HepG2 (cell line): ENCODE results near the gene TRMT10C. TPM values are rescaled to one million over a fixed set of nuclear protein-coding genes. Genes with fewer than 3 reads are reported as not detected.

Source experiments
- ATAC-seq: fragments of 200-7000 bp; cut with Tn5 transposase; 3 replicates; pipeline ENCODE4 v1.9.1; 2020; ENCODE audit warnings: mild to moderate bottlenecking, moderate library complexity
- BruUV-seq: library from RNA; stranded (reverse); fragments of 400-500 nt; replicated peaks from 2 replicates; lab custom pipeline; 2021; lab: Mats Ljungman, UMichigan
- CTCF ChIA-PET: fragments of 300-600 bp; formaldehyde crosslinking; extraction: SDS; loops from one replicate; lab custom pipeline; 2021; ENCODE audit warnings: low total read pairs, inconsistent platforms, low intra/inter-chr PET ratio; lab: Yijun Ruan, JAX
- POLR2A ChIA-PET: fragments of 350-600 bp; sonication (Branson Sonifier 250); formaldehyde crosslinking; loops from one replicate; lab custom pipeline; 2020; ENCODE audit warnings: antibody characterized with exemption, inconsistent platforms; lab: Yijun Ruan, JAX
- DNase-seq: peaks from one replicate; pipeline ENCODE4 v3.0.0-alpha.2; 2015; ENCODE audit warnings: low spot score
- FAIRE-seq: peaks from 3 replicates; lab custom pipeline; 2011; peaks lifted over from hg19 to GRCh38; lab: Jason Lieb, UNC
- H2AFZ ChIP-seq: one replicate; pipeline ENCODE4 v1.6.1; 2011; ENCODE audit warnings: low read length, inconsistent platforms
- H3K27ac ChIP-seq: fragments of 300-600 bp; 3 replicates; pipeline ENCODE4 v1.8.0; 2011; ENCODE audit warnings: mixed run types, mild to moderate bottlenecking, mixed read lengths, low read length, inconsistent platforms; ENCODE audit not compliant: insufficient read depth; ENCODE audit errors: extremely low read length
- H3K27me3 ChIP-seq, 2 experiments: fragments of 200-600 bp in 1 of 2; 2 replicates in 1 of 2; 3 replicates in 1 of 2; pipeline versions ENCODE4 v1.6.0 to v1.8.0; 2011; ENCODE audit warnings: low read length in 2 of 2, mild to moderate bottlenecking in 2 of 2, moderate library complexity in 2 of 2, inconsistent platforms in 1 of 2; ENCODE audit not compliant: insufficient read depth in 2 of 2, control insufficient read depth in 1 of 2
- H3K36me3 ChIP-seq, 2 experiments: fragments of 200-600 bp in 1 of 2; replicated peaks in 1 of 2; 2 replicates in 1 of 2; 3 replicates in 1 of 2; pipeline versions ENCODE4 v1.5.1 to v1.8.0; 2011; ENCODE audit warnings: low read length in 2 of 2, inconsistent platforms in 1 of 2; ENCODE audit not compliant: insufficient read depth in 2 of 2, control insufficient read depth in 1 of 2
- H3K4me1 ChIP-seq: 2 replicates; pipeline ENCODE4 v1.5.1; 2012; ENCODE audit warnings: low read length, inconsistent platforms; ENCODE audit not compliant: insufficient read depth
- H3K4me2 ChIP-seq: 2 replicates; pipeline ENCODE4 v1.6.0; 2011; ENCODE audit warnings: low read depth, low read length, inconsistent platforms
- H3K4me3 ChIP-seq, 3 experiments: fragments of 200-600 bp in 1 of 3; sonication (generic), shearing (Covaris generic) in 1 of 3; replicated peaks in 1 of 3; 2 replicates each; pipeline ENCODE4 v1.5.1; 2011 to 2016; ENCODE audit warnings: low read length in 3 of 3, inconsistent platforms in 2 of 3, low read depth in 2 of 3, mild to moderate bottlenecking in 2 of 3, control low read depth in 1 of 3, mixed read lengths in 1 of 3; ENCODE audit not compliant: insufficient read depth in 1 of 3
- H3K79me2 ChIP-seq: one replicate; pipeline ENCODE4 v1.6.1; 2011; ENCODE audit warnings: low read length, inconsistent platforms; ENCODE audit not compliant: insufficient read depth
- H3K9ac ChIP-seq: 2 replicates; pipeline ENCODE4 v1.6.0; 2011; ENCODE audit warnings: mild to moderate bottlenecking, low read depth, low read length, inconsistent platforms; ENCODE audit not compliant: insufficient read depth
- H3K9me3 ChIP-seq: 2 replicates; pipeline ENCODE4 v1.5.1; 2012; ENCODE audit warnings: mild to moderate bottlenecking, low read length
- H4K20me1 ChIP-seq: 2 replicates; pipeline ENCODE4 v1.6.0; 2011; ENCODE audit warnings: inconsistent platforms, mild to moderate bottlenecking, low read length, moderate library complexity; ENCODE audit not compliant: insufficient read depth
- CCAR2 ChIP-seq: fragments of 200-400 bp; formaldehyde crosslinking; optimal IDR thresholded peaks from 2 replicates; pipeline ENCODE3; 2018; ENCODE audit warnings: low read depth, mild to moderate bottlenecking, low read length, moderate library complexity
- HINFP ChIP-seq: sonication (generic); formaldehyde crosslinking; IDR thresholded peaks from 2 replicates; pipeline ENCODE4 v1.4.0; 2020; ENCODE audit warnings: low read depth, mild to moderate bottlenecking, missing genetic modification reagents
- ZNF20 ChIP-seq: sonication (generic); formaldehyde crosslinking; IDR thresholded peaks from 2 replicates; pipeline ENCODE4 v1.4.0; 2020; ENCODE audit warnings: mild to moderate bottlenecking, moderate library complexity, missing genetic modification reagents
- ZNF530 ChIP-seq: sonication (generic); formaldehyde crosslinking; IDR thresholded peaks from 2 replicates; pipeline ENCODE4 v1.5.0; 2020; ENCODE audit warnings: low read depth, mild to moderate bottlenecking, missing genetic modification reagents
- ZNF703 ChIP-seq: sonication (generic); formaldehyde crosslinking; IDR thresholded peaks from 2 replicates; pipeline ENCODE4 v1.5.1; 2020; ENCODE audit warnings: missing genetic modification reagents, mild to moderate bottlenecking, moderate library complexity, borderline replicate concordance
- WGBS: methylation state at CpG from one replicate; pipeline ENCODE4 v1.1.6; 2017; ENCODE audit warnings: low lambda C conversion rate; 5-methylcytosine and 5-hydroxymethylcytosine counted together
- in situ Hi-C: cut with HindIII; loops from 2 replicates; pipeline ENCODE4 v1.10.0; 2017; ENCODE audit warnings: low pct_unique_long_range_greater_than_20kb; ENCODE audit not compliant: extremely low pct_ligation_motif_present
- intact Hi-C: fragments of 100-400 bp; cut with micrococcal nuclease; formaldehyde crosslinking; loops from one replicate; pipeline ENCODE4 v1.10.0; 2022; ENCODE audit not compliant: unreplicated experiment
- polyA plus RNA-seq, 8 experiments: library from polyadenylated mRNA; depleted of rRNA in 3 of 8; stranded (reverse) in 7 of 8; unstranded in 1 of 8; fragments of >200 nt; fragmentation: Illumina TruSeq in 4 of 8; extraction: Trizol in 4 of 8; gene quantifications; 2 replicates each; pipeline versions ENCODE4 v1.2.1 to v1.2.3, GENCODE V29; 2011 to 2016; ENCODE audit warnings: low read depth in 4 of 8, missing spikeins in 1 of 8, mixed read lengths in 1 of 8; ENCODE audit not compliant: insufficient read depth in 1 of 8
- total RNA-seq, 5 experiments: library from RNA; depleted of rRNA; stranded (reverse); fragments of >200 nt; fragmentation: Illumina TruSeq; extraction: Trizol; gene quantifications; 2 replicates each; pipeline ENCODE4 v1.2.3, GENCODE V29; 2016; ENCODE audit warnings: low read depth in 1 of 5
- TF ChIP-seq, protein P1 (sequence below): sonication (generic); formaldehyde crosslinking; IDR thresholded peaks from 2 replicates; pipeline ENCODE4 v1.5.0; 2020; ENCODE audit warnings: missing genetic modification reagents
- TF ChIP-seq, protein P2 (sequence below): sonication (generic); formaldehyde crosslinking; IDR thresholded peaks from 2 replicates; pipeline ENCODE4 v1.4.0; 2020; ENCODE audit warnings: missing genetic modification reagents

Gene TRMT10C
- total and polyA plus RNA-seq, 2 of the 13 experiments (the other 11 are each of a cell fraction or from before 2014, with no cell fraction given): 10.8 to 39.2 TPM

- Histone ChIP-seq H2AFZ (no peak overlapping the region), H3K4me1 (no peaks in the 10 kb centered on the region), H3K9me3 (no peaks in the 10 kb centered on the region), H3K4me3 (no peak overlapping the region), H3K27ac (no peak overlapping the region), H4K20me1 (no peaks in the 10 kb centered on the region), H3K9ac (no peak overlapping the region), H3K4me2 (no peak overlapping the region), H3K36me3 (no peaks in the 10 kb centered on the region), H3K79me2 (no peaks in the 10 kb centered on the region), H3K27me3 (no peaks in the 10 kb centered on the region)
- CTCF ChIA-PET: no interaction called here
- ATAC-seq (no peak), DNase-seq (no peak), FAIRE-seq (no peak)
- 33% methylated on average over 4 of the region's 4 CpGs for WGBS
- POLR2A ChIA-PET: no interaction called here
- intact Hi-C loops (no loop called here), in situ Hi-C loops (no loop called here)
- TF ChIP-seq CCAR2 (no peak), ZNF530 (no peak), ZNF20 (CRISPR knock-in tag) (no peak), ZNF703 (CRISPR knock-in tag) (no peak), HINFP (CRISPR knock-in tag) (no peak)
- TF ChIP-seq, protein P1, sequence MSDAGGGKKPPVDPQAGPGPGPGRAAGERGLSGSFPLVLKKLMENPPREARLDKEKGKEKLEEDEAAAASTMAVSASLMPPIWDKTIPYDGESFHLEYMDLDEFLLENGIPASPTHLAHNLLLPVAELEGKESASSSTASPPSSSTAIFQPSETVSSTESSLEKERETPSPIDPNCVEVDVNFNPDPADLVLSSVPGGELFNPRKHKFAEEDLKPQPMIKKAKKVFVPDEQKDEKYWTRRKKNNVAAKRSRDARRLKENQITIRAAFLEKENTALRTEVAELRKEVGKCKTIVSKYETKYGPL: no peak
- TF ChIP-seq, protein P2, sequence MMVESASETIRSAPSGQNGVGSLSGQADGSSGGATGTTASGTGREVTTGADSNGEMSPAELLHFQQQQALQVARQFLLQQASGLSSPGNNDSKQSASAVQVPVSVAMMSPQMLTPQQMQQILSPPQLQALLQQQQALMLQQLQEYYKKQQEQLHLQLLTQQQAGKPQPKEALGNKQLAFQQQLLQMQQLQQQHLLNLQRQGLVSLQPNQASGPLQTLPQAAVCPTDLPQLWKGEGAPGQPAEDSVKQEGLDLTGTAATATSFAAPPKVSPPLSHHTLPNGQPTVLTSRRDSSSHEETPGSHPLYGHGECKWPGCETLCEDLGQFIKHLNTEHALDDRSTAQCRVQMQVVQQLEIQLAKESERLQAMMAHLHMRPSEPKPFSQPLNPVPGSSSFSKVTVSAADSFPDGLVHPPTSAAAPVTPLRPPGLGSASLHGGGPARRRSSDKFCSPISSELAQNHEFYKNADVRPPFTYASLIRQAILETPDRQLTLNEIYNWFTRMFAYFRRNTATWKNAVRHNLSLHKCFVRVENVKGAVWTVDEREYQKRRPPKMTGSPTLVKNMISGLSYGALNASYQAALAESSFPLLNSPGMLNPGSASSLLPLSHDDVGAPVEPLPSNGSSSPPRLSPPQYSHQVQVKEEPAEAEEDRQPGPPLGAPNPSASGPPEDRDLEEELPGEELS (CRISPR knock-in tag): no peak
- BruUV-seq: no TSS peak
Measured at GRCh38 chr3:101527441-101527840, 34.2 kb upstream of the TRMT10C start.
